DOHH2 (cell line): ENCODE results near the gene ANKRD6.

Experiments
- H3F3A ChIP-seq: fragments of 200-600 bp; sonication (generic), shearing (Covaris generic); 2 replicates; pipeline ENCODE4 v1.6.0; 2016; ENCODE audit warnings: antibody characterized with exemption, mild to moderate bottlenecking; ENCODE audit not compliant: control insufficient read depth, insufficient read depth
- H3K27ac ChIP-seq: fragments of 200-600 bp; sonication (generic); 2 replicates; pipeline ENCODE4 v1.5.1; 2014; ENCODE audit warnings: low read depth, mild to moderate bottlenecking, low read length, moderate library complexity
- H3K27me3 ChIP-seq: fragments of 200-600 bp; sonication (generic); 2 replicates; pipeline ENCODE4 v1.6.1; 2014; ENCODE audit warnings: mild to moderate bottlenecking, low read length, mixed read lengths; ENCODE audit not compliant: control insufficient read depth
- H3K36me3 ChIP-seq: fragments of 200-600 bp; sonication (generic); 2 replicates; pipeline ENCODE4 v1.6.1; 2014; ENCODE audit warnings: mild to moderate bottlenecking, low read length, moderate library complexity, mixed read lengths; ENCODE audit not compliant: control insufficient read depth
- H3K4me1 ChIP-seq: fragments of 200-600 bp; sonication (generic); 2 replicates; pipeline ENCODE4 v1.6.1; 2014; ENCODE audit warnings: mild to moderate bottlenecking, low read length, mixed read lengths; ENCODE audit not compliant: control insufficient read depth
- H3K4me2 ChIP-seq: fragments of 200-600 bp; sonication (generic); 2 replicates; pipeline ENCODE4 v1.6.0; 2014; ENCODE audit warnings: mild to moderate bottlenecking, low read length, moderate library complexity
- H3K4me3 ChIP-seq: fragments of 200-600 bp; sonication (generic); 2 replicates; pipeline ENCODE4 v1.5.1; 2014; ENCODE audit warnings: mild to moderate bottlenecking, low read length, mixed read lengths
- H3K79me2 ChIP-seq: fragments of 200-600 bp; sonication (generic); 2 replicates; pipeline ENCODE4 v1.6.1; 2014; ENCODE audit warnings: mild to moderate bottlenecking, low read length, mixed read lengths; ENCODE audit not compliant: control insufficient read depth
- H3K9me2 ChIP-seq: fragments of 200-600 bp; sonication (generic); replicated peaks from 2 replicates; pipeline ENCODE4 v1.6.1; 2014; ENCODE audit warnings: mild to moderate bottlenecking, low read length, mixed read lengths; ENCODE audit not compliant: control insufficient read depth
- H3K9me3 ChIP-seq: fragments of 200-600 bp; sonication (generic); 2 replicates; pipeline ENCODE4 v1.6.1; 2014; ENCODE audit warnings: antibody characterized with exemption, low read length, mixed read lengths; ENCODE audit not compliant: control insufficient read depth, insufficient read depth
- H4K20me1 ChIP-seq: fragments of 200-600 bp; sonication (generic); 2 replicates; pipeline ENCODE4 v1.6.0; 2014; ENCODE audit warnings: low read depth, mild to moderate bottlenecking, antibody characterized with exemption, low read length, moderate library complexity; ENCODE audit not compliant: control insufficient read depth, insufficient read depth
- EZH2phosphoT487 ChIP-seq: fragments of 200-600 bp; sonication (generic); IDR thresholded peaks from 2 replicates; pipeline ENCODE4 v1.6.1; 2017; ENCODE audit warnings: borderline replicate concordance, mild to moderate bottlenecking, antibody characterized with exemption, low read length, moderate library complexity, mixed read lengths
- TF ChIP-seq, protein P1 (sequence below): fragments of 200-600 bp; sonication (generic); IDR thresholded peaks from one replicate; pipeline ENCODE4 v1.5.1; 2014; ENCODE audit warnings: antibody characterized with exemption, mild to moderate bottlenecking, low read depth, low read length; ENCODE audit not compliant: poor library complexity, severe bottlenecking

Gene ANKRD6

DNA sequence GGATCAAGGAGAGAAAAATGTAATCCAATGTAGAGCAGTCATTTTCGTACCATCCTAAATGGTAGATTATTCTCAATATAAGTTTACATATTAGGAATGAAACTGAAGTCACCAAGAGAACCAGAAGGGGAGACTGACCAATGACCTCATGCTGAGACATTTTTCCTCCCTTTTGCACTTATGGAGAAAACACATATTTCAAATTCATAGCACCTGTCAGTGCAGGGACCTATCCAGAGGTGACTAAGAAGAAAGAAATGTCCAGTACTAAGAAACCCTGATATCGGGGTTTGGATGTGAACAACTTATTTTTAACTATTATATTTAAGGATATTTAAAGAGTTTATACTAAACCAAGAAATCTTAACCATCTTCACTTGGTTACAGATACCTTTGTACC lies 222.2 kb downstream of the ANKRD6 start:
- H3K9me3 ChIP-seq = no peaks in the 10 kb centered on the region
- no peak overlapping the region for H3K4me3 ChIP-seq
- TF ChIP-seq, protein P1, sequence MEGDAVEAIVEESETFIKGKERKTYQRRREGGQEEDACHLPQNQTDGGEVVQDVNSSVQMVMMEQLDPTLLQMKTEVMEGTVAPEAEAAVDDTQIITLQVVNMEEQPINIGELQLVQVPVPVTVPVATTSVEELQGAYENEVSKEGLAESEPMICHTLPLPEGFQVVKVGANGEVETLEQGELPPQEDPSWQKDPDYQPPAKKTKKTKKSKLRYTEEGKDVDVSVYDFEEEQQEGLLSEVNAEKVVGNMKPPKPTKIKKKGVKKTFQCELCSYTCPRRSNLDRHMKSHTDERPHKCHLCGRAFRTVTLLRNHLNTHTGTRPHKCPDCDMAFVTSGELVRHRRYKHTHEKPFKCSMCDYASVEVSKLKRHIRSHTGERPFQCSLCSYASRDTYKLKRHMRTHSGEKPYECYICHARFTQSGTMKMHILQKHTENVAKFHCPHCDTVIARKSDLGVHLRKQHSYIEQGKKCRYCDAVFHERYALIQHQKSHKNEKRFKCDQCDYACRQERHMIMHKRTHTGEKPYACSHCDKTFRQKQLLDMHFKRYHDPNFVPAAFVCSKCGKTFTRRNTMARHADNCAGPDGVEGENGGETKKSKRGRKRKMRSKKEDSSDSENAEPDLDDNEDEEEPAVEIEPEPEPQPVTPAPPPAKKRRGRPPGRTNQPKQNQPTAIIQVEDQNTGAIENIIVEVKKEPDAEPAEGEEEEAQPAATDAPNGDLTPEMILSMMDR = no peak
- no peak for TF ChIP-seq EZH2phosphoT487
- no peak overlapping the region for H3K27ac ChIP-seq
- H3K9me2 ChIP-seq = no peaks in the 10 kb centered on the region
- no peaks in the 10 kb centered on the region for H4K20me1 ChIP-seq
- H3K4me2 ChIP-seq = no peak overlapping the region
- H3F3A ChIP-seq = 0 out of 2 replicates have a peak, but pooled peaks cover 3% of the 10 kb centered on the region
- no peaks in the 10 kb centered on the region for H3K27me3 ChIP-seq
- no peaks in the 10 kb centered on the region for H3K79me2 ChIP-seq
- no peaks in the 10 kb centered on the region for H3K4me1 ChIP-seq
- H3K36me3 ChIP-seq = peaks cover 90% of the 10 kb centered on the region

DNA sequence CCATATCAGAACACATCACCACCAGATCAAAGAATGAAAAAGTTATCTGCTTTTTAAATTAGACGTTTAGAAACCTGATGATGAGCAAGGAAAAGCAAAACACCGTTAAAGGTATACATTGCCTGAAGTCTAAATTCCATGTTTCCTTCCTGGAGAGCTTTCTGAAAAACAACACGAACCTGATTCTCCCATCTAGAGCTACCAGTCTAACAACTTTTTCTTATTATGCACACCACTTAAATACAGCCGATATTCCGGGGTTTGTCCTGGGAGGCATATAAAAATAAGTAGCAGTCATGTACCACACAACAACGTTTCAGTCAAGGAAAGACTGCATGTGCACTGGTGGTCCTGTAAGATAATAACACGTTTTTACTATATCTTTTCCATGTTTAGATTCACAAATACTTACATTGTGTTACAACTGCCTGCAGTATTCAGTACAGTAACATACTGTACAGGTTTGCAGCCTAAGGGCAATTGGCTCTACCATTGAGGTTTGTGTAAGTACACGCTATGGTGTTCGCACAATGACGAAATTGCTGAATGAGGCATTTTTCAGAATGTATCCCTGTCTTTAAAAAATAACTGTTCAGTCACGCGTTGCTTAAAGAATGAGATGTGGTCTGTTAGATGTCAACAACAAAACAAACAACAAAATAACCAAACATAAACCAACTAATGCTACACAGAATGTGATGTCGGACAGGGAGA lies 224.7 kb downstream of the ANKRD6 start:
- H3K36me3 ChIP-seq = peaks cover 92% of the 10 kb centered on the region
- no peak for TF ChIP-seq EZH2phosphoT487
- TF ChIP-seq, protein P1 = no peak

DNA sequence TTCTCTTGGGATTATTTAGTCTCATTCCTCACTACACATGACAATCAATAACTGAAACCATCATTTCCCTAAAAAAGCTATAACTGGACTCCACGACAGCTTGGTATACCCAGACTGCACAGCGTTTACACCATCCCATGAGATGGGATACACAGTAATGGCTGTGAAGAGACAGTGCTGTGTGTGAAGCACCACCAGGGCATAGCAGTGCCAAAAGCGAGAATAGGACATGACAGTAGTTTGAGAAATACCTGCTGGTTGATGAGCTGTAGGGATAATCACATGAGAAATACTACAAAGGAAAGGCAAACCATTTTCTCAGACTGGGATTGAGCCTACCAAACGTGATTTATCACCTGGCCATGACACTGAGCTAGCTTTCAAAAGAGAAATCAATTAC lies 228.0 kb downstream of the ANKRD6 start:
- Histone ChIP-seq H3K27me3 (no peaks in the 10 kb centered on the region), H3K4me1 (no peaks in the 10 kb centered on the region), H3K9me2 (no peaks in the 10 kb centered on the region), H3F3A (no peaks in the 10 kb centered on the region), H3K36me3 (peaks cover 85% of the 10 kb centered on the region), H4K20me1 (no peaks in the 10 kb centered on the region), H3K9me3 (no peaks in the 10 kb centered on the region), H3K4me3 (no peak overlapping the region), H3K27ac (no peak overlapping the region), H3K79me2 (no peaks in the 10 kb centered on the region), H3K4me2 (no peak overlapping the region)
- TF ChIP-seq, protein P1 = no peak
- TF ChIP-seq EZH2phosphoT487 = no peak

More for the DNA sequence above, 224.7 kb downstream of the ANKRD6 start:
- 0 out of 2 replicates have a peak, but pooled peaks cover 3% of the 10 kb centered on the region for H3F3A ChIP-seq
- H3K9me2 ChIP-seq = no peaks in the 10 kb centered on the region
- no peaks in the 10 kb centered on the region for H4K20me1 ChIP-seq
- H3K4me1 ChIP-seq = no peaks in the 10 kb centered on the region
- H3K9me3 ChIP-seq = no peaks in the 10 kb centered on the region
- H3K79me2 ChIP-seq = no peaks in the 10 kb centered on the region
- no peak overlapping the region for H3K4me2 ChIP-seq
- H3K4me3 ChIP-seq = no peak overlapping the region
- no peak overlapping the region for H3K27ac ChIP-seq
- no peaks in the 10 kb centered on the region for H3K27me3 ChIP-seq
